Fibroblast of skin of abdomen (primary cell): ENCODE results near the gene GPRC5A.

Experiments used
- DNase-seq: peaks from one replicate; pipeline ENCODE4 v3.0.0-alpha.2; 2013

The GPRC5A gene

DNA sequence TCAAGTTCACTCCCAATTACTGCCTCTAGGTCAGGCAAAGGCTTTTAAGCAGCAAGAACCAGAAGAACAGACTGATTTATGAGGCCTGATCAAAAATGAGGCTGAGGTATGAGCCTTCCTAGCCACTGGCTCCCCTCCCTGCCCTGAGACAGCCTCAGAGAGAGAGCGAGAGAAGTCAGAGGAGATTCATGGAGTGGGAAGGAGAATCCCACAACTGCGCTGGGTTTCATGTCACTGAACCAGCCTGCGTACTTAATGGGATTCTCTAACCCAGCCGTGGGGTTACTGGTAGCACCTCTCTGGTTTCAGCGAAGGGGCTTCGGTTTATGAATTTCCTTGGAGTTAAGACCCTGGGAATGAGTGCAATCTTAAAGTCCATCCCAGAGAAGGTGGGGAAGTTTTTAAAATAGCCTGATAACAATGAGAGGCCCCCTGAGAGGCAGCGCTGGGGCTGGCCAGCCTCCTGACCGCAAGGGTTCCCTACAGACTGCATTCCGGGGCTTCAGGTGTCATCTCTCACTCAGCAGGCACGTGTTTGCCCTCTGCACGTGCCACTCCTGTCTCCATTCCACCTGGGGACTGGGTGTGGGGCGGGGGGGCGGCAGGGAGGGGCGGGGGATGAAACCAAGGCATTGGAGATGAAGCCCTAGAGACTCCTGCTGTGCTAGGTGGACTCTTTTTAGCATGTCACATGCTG is 6.1 kb upstream of the GPRC5A start:
- DNase-seq, result peak; percentile 41

DNA sequence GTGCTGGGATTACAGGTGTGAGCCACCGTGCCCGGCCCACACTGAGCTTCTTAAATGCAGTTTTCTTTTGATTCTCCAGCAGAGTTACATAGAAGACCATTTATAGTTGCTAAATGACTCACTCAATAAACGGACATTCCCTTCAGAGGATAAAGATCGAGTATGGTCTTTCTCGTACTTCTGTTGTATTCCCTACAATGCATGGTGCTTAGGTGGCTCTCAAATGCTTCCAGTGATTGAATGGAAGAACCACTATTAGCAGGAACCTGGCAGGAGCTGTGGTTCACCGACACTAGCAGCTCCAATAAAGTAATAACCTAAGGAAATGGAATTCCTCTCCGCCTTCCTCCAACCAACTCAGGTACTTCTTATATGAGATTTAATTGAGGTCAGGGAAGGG is 3.9 kb upstream of the GPRC5A start:
- DNase-seq, result no peak

DNA sequence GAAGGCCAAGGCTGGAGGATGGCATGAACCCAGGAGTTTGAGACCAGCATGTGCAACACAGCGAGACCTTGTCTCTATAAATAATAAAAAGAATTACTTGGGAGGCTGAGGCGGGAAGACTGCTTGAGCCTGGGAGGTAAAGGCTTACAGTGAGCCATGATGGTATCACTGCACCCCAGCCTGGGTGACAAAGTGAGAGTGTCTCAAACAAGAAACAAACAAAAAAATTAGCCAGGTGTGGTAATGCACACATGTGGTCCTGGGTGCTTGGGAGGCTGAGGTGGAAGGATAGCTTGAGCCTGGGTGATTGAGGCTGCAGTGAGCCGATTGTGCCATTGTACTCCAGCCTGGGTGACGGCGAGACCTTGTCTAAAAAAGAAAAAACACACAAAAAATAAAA is 1.7 kb upstream of the GPRC5A start:
- no peak for DNase-seq

DNA sequence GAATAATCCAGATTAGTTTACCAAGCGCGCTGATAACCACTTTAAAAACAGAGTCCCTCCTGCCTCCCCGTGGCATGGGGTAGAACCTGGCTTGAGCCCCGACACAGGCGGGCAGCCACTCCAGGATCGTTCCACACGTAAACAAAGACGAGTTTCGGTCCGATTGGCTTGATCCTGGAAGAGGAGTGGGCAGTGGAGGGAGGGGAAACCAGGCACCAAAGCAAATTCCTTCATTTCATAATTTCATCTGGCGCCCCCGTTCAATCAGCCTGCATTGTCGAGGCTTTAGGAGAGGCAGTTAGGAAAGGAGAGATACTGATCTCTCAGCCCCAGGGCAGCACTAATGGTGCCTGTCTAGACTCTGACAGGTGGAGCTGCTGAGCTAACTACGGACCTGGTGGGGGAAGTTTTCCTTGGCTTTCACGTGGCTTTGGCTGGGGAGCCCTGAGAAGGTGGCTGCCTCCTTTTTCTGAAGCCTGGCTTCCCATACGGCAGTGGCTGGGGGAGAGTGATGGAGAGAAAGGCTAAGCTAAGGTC is 751 bp upstream of the GPRC5A start:
- DNase-seq, result no peak

DNA sequence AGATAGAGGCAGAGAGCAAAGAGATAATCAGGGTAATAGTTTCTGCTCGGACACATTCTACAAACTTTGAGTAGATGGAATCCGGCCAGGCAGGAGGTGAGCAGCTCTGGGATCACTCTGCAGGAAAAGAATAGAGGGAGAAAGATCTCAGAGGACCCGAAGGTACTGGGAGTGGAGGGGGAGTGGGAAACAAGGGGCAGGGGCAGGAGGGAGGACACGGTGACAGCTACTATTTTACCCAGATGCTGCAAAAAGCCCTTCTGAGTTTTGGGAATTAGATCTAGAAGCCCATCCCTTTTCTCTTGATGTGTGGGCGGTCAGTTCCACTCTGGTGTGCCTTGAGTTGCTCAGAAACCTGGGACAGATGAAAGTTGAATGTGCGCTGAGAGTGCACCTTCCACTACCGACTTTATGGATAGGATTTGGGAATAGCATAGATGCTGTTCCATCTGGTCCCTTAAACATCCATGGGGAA is 556 bp downstream of the GPRC5A start:
- no peak for DNase-seq

DNA sequence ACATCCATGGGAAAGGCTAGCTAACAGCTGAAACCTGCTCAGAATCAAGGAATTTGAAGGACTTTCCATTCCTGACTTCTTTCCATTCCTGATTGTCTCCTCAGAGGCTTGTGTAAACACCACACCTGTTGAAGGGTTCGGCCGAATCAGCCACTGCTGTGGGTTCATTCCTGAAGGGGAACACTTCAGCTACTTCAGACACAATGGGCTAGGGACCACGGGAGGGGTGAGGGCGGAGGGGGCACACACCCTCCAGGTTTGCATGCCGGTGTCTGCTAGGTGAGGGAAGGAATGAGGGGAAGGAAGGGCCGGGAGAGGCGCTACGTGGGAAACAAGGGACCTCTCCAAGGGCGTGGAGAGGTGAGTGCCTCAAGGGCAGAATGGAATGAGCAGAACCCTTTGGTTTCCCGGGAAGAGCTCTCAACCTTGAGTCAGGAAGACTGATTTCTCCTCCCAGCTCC is 1.3 kb downstream of the GPRC5A start:
- no peak for DNase-seq

DNA sequence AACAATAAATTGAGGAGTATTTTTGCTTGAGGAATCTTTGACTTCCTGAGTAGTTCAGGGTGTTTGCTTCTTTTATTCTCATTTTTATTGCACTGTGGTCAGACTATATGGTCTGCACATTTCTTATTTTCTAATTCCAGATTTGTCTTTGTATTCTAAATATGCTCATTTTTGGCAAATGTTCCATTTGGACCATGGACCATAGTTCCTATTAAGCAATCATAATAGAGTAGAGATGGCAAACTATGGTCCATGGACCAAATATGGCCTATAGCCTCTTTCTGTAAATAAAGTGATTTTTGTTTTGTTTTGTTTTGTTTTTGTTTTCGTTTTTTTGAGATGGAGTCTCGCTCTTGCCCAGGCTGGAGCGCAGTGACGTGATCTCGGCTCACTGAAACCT is 2.1 kb downstream of the GPRC5A start:
- no peak for DNase-seq

DNA sequence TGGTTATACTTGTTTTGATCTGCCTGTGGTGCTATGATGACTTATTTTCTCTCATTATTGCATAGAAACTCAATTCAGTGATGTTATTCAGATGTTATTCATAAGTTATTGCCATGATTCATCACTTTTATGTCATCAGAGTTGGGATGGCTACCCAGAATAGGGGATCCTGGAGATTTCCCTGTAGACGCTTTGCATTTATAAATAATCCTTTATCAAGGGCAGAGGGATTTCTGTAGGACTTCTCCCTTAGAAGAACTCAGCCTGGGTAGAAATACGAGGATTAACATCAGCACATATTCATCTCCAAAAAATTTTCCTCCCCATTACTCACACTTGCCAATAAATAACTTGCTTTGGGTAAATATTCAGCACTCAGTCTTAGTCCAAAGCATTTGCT is 4.9 kb downstream of the GPRC5A start:
- peak; percentile 88 for DNase-seq

DNA sequence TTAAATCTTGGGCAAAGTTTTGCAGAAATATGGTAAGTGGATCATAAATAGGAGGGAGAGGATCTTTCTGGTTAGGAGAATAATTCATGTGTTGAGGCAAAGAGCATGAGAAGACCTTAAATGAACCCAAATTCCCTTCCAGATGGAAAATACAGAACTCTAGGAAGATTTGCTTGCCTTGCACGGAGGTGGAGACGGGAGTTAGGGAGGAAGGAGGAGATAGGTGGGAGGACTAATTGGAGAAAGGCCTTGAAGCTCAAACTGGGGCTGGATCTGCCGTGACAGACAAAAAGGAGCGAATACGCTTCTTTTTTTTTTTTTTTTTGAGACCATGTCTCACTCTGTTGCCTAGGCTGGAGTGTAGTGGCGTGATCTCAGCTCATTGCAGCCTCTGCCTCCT is 5.9 kb downstream of the GPRC5A start:
- no peak for DNase-seq

DNA sequence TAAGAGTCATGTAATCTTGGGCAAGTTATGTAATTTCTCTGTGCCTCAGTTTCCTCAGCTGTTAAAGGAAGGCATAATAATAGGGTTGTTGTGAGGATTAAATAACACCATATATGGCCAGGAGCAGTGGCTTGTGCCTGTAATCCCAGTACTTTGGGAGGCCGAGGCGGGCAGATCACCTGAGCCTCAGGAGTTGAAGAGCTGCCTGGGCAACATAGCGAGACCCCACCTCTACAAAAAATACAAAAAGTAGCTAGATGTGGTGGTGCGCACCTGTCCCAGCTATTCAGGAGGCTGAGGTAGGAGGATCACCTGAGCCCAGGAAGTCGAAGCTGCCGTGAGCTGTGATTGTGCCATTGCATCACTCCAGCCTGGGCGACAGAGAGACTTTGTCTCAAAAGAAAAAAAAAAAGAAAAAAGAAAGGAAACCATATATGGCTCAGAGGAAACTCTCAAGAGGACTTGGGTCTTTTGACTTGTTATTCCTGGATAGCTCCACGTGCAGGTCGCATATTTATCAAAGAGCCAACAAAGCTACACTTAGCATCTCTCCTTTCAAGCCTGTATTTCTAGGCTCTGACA is 6.9 kb downstream of the GPRC5A start:
- no peak for DNase-seq

DNA sequence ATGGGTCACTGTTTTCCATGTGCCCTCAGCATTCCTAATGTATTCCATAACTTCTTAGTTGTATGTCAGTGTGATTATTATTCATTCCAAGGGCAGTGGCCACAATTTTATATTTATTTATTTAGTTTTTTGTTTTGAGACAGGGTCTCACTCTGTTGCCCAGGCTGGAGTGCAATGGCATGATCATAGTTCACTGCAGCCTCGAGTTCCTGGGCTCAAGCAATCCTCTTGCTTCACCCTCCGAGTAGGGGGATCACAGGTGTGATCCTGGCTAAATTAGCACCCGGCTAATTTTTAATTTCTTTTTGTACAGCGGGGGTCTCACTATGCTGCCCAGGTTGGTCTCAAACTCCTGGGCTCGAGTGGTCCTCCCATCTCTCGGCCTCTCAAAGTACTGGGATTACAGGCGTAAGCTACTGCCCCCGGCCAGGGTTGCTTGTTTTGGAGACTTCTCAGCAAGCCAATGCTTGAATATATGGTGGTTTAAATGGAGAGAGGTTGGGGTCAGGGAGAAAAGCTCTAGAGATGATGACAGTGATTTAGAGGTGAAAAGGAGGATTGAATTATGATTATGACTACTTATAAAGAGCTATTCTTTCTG is 7.6 kb downstream of the GPRC5A start:
- no peak for DNase-seq

DNA sequence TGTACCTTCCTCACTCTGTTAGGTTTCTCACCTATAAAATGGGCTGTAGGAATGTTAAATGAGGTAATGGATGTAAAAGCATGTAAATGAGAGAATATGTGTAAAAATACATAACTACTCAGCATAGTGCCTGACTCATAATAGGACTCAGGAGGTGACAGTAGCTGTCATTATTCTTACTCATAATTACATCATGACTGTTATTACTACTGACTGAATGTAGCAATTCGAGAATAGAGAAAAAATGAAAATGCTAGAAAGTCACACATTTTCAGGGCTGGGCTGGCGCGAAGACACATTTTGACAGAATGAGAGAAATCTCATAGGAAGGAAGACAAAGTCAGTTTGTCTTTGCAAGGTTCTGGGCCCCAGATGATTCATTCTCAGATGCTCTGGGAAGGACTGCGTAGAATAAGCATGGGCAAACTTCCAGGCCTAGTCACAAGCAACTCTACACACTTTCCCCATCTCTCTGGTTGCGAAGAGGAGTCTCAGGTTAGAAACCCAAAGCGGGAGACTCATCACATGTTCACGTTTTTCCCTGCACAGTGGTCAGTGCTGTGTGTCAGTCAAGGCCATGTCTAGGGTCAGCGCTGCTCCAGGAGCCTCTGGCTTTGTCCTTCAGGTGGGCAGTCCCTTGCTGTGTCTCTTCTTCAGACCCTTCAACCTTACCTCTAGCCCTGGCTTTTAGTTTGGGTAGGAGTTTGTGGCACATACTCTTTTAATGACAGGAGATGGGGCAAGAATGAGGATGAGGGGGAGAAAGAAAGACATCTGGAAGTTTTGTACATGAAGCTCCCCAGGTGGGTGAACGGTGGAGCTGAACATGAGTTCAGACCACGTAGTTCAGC is 8.4 kb downstream of the GPRC5A start:
- DNase-seq, result peak; percentile 95

DNA sequence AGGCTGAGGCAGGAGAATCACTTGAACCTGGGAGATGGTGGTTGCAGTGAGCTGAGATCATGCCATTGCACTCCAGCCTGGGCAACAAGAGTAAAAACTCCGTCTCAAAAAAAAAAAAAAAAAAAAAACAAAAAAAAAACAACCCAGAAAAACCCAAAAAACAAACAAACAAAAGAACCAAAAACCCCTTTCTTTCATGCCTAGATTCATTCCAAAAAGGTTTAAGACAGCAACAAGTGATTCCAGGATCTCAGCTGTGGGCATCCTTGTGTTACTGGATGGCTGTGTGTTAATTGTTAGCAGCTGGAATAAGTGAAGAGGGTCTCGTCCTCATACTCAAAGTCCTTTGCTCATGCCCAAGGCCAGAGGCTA is 9.4 kb downstream of the GPRC5A start:
- DNase-seq, result no peak

DNA sequence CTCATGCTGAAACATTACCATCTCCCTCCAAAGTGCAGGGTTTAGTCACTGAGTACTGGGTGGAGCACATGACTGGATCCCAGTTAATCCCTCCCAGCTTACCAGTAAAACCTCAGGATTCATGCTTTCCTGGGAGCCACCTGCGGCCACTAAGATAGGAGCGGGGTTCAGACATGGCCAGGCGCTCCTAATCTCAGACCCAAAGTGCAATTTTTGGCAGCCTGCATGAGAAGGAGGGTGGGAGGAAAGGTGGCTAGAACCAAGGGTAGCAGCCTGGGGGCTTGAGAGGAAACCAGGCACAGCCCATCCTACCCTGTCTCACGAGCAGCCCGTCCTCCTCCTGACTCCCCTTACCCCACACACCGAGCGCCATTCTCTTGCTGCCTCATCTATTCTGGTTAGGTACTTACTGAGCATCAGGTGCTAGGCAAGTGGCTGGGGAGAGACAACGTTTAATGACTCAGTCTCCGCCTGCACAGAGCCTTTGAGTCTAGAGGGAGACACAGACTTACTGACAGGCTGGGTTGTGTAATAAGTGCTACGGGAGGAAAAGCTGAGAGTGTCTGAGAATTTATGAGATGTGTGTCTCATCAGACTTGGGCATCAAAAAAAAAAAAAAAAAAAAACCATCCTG is 9.9 kb downstream of the GPRC5A start:
- peak; percentile 94 for DNase-seq

DNA sequence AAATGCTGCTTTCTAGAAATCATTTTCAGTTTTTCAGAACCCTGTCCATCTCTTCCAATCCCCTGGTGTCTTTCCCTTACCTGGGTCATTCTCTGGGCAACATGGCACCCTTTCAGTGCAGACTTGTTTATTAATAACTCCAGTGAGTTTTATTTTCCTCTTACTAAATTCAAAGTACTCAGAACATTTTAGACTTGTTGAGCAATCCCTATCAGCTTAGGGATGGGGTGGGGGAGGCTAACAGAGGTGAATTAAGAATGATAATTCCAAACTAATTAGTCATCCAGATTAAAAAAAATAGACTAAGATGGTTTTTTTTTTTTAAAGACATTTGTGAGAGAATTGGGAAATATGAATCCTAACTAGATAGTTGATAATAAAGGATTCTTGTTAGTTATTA is 10.7 kb downstream of the GPRC5A start:
- DNase-seq, result peak; percentile 75

DNA sequence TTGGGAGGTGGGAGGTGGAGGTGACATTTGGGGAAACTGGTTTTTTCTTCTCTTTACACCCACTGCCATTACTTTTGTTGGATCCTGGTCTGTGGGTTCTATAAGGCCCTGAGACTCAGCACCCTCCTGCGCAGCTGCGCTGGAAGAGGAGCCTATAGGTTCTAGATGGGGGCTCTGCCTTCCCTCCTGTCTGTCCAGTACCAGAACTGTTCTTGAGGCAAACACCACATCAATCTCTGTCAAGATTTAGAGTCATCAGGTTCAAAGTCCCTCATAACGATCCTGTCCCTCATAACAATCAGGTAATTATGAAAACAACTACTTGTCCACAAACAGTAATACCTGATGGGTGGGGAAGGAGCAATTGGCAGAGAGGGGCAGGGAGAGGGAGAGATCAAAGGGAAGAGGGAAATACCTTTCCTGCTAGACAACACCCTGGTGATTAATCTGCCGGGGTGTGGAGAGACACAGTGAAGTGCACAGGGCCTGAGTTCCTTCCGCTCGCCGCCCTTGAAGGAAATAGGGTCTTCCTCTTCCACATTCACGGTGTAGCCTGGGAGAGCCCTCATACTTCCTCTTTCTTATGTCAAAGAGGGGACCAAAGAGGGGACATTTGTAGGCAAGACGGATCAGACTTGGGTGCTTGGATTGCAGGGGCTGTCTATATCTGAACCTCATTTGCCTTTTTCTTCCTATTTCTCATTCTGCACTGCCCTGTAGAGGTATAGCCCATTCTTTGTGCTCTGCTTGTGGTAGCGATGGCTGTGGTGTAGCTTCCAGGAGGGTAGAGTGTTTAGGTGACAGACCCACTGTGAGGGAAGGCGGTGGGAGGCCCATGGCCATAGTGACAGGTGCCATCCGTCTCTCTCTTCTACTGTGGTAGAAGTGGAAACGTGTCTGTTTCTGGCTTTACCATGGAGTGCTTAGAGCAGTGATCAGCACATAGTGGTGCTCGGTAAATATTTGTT is 12.6 kb downstream of the GPRC5A start:
- no peak for DNase-seq

DNA sequence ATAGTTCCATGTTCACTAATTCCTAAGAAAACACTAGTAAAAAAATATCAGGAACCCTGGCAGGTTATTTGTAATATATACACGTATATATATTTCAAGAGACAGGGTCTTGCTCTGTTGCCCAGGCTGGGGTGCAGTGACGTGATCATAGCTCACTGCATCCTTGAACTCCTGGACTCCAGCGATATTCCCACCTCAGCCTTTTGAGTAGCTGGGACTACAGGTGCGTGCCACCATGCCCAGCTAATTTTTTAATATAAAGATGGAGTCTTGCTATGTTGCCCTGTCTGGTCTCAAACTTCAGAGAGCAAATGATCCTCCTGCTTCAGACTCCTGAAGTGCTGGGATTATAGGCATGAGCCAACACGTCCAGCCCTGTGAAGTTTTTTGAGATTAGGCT is 16.2 kb downstream of the GPRC5A start:
- no peak for DNase-seq

DNA sequence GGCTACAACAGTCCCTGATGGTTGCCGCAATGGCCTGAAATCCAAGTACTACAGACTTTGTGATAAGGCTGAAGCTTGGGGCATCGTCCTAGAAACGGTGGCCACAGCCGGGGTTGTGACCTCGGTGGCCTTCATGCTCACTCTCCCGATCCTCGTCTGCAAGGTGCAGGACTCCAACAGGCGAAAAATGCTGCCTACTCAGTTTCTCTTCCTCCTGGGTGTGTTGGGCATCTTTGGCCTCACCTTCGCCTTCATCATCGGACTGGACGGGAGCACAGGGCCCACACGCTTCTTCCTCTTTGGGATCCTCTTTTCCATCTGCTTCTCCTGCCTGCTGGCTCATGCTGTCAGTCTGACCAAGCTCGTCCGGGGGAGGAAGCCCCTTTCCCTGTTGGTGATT is 16.9 kb downstream of the GPRC5A start:
- no peak for DNase-seq

DNA sequence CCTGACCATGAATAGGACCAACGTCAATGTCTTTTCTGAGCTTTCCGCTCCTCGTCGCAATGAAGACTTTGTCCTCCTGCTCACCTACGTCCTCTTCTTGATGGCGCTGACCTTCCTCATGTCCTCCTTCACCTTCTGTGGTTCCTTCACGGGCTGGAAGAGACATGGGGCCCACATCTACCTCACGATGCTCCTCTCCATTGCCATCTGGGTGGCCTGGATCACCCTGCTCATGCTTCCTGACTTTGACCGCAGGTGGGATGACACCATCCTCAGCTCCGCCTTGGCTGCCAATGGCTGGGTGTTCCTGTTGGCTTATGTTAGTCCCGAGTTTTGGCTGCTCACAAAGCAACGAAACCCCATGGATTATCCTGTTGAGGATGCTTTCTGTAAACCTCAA is 17.3 kb downstream of the GPRC5A start:
- DNase-seq, result no peak

DNA sequence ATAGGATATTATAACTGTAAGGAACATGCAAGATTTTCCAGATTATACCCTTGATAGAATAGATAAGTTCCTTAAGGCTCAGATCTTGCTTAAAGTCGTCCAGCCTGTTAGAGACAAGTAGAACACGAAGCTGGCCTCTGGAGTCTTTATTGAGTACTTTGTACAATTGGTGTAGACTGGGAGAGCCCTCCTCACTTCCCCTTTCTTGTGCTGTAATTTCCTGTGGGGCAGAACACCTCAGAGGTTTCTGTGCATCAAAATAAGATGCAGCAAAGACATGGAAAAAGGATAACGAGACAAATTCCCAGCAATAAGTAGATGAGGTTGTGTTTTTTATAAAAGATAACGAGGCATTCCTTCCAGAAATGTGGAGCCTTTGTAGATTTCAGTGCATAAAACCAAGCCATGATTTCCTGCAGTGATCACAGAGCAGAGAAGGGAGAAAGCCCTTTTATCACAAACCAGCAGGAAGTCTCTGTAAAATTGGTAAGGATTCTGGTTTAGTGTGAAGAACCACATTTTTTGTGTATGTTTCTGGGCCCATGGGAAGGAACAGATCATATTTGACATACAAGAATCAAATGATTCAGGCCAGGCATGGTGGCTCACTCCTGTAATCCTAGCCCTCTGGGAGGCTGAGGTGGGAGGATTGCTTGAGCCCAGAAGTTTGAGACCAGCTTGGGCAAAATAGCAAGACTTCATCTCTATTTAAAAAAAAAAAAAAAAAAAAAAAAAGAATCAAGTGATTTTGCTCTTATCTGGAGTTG is 18.0 kb downstream of the GPRC5A start:
- DNase-seq, result no peak
